Liver (tissue), 9 donors: ENCODE measurements around the gene TRABD. TPM values are rescaled to one million over a fixed set of nuclear protein-coding genes. Genes with fewer than 3 reads are reported as not detected.

Experiments
- DNase-seq: peaks from one replicate; pipeline ENCODE4 v3.0.0-alpha.2; 2017; ENCODE audit warnings: low spot score
- H3K27ac ChIP-seq, 2 donors: one replicate each; pipeline ENCODE4 v1.7.0; 2013; ENCODE audit warnings: inconsistent platforms in 2 of 2, low read length in 2 of 2, control low read depth in 1 of 2, low read depth in 1 of 2, mild to moderate bottlenecking in 1 of 2
- H3K27me3 ChIP-seq, 4 donors: one replicate each; pipeline versions ENCODE4 v1.6.1 to v1.7.0; 2013; ENCODE audit warnings: low read length in 3 of 4, inconsistent platforms in 1 of 4, mild to moderate bottlenecking in 1 of 4, moderate library complexity in 1 of 4; ENCODE audit not compliant: control insufficient read depth in 4 of 4, insufficient read depth in 4 of 4
- H3K36me3 ChIP-seq, 4 donors: one replicate each; pipeline versions ENCODE4 v1.6.1 to v1.7.0; 2013; ENCODE audit warnings: low read length in 3 of 4, mild to moderate bottlenecking in 3 of 4, low read depth in 1 of 4, moderate library complexity in 1 of 4; ENCODE audit not compliant: control insufficient read depth in 4 of 4, insufficient read depth in 3 of 4
- H3K4me1 ChIP-seq, 4 donors: one replicate each; pipeline versions ENCODE4 v1.6.1 to v1.7.0; 2013; ENCODE audit warnings: low read length in 3 of 4, mild to moderate bottlenecking in 3 of 4, moderate library complexity in 1 of 4; ENCODE audit not compliant: control insufficient read depth in 4 of 4, insufficient read depth in 4 of 4
- H3K4me3 ChIP-seq, 3 donors: one replicate each; pipeline versions ENCODE4 v1.6.1 to v1.7.0; 2013; ENCODE audit warnings: low read length in 3 of 3, control low read depth in 1 of 3, low read depth in 1 of 3, mild to moderate bottlenecking in 1 of 3
- H3K9ac ChIP-seq, 2 donors: one replicate each; pipeline ENCODE4 v1.7.0; 2013; ENCODE audit warnings: low read length in 2 of 2, mild to moderate bottlenecking in 2 of 2, moderate library complexity in 2 of 2, control low read depth in 1 of 2, low read depth in 1 of 2
- H3K9me3 ChIP-seq, 4 donors: one replicate each; pipeline versions ENCODE4 v1.6.1 to v1.7.0; 2013; ENCODE audit warnings: low read length in 3 of 4; ENCODE audit not compliant: control insufficient read depth in 4 of 4
- EGR1 ChIP-seq, 2 donors: IDR thresholded peaks; 2 replicates each; pipeline ENCODE4 v1.6.1; 2016 to 2018; ENCODE audit warnings: antibody characterized with exemption in 2 of 2, low read depth in 2 of 2
- FOXA1 ChIP-seq: IDR thresholded peaks from 2 replicates; pipeline ENCODE4 v1.6.1; 2016; ENCODE audit warnings: antibody characterized with exemption
- GABPA ChIP-seq, 2 donors: IDR thresholded peaks in 1 of 2; conservative IDR thresholded peaks in 1 of 2; 2 replicates each; pipeline ENCODE4 v1.6.1; 2016; ENCODE audit warnings: antibody characterized with exemption in 2 of 2, mild to moderate bottlenecking in 1 of 2, moderate library complexity in 1 of 2
- HNF4A ChIP-seq, 2 donors: conservative IDR thresholded peaks; 2 replicates each; pipeline ENCODE4 v1.6.1; 2016; ENCODE audit warnings: antibody characterized with exemption in 2 of 2, mild to moderate bottlenecking in 2 of 2
- JUND ChIP-seq, 2 donors: IDR thresholded peaks; 2 replicates each; pipeline ENCODE4 v1.6.1; 2016; ENCODE audit warnings: antibody characterized with exemption in 2 of 2
- MAX ChIP-seq: IDR thresholded peaks from 2 replicates; pipeline ENCODE4 v1.6.1; 2016; ENCODE audit warnings: antibody characterized with exemption
- NR2F2 ChIP-seq: IDR thresholded peaks from 2 replicates; pipeline ENCODE4 v1.6.1; 2016; ENCODE audit warnings: antibody characterized with exemption
- RAD21 ChIP-seq, 2 donors: IDR thresholded peaks; 2 replicates each; pipeline ENCODE4 v1.6.1; 2016; ENCODE audit warnings: antibody characterized with exemption in 2 of 2, mild to moderate bottlenecking in 2 of 2
- RXRA ChIP-seq, 2 donors: IDR thresholded peaks; 2 replicates each; pipeline ENCODE4 v1.6.1; 2017 to 2018; ENCODE audit warnings: antibody characterized with exemption in 2 of 2, mild to moderate bottlenecking in 1 of 2
- SP1 ChIP-seq: IDR thresholded peaks from 2 replicates; pipeline ENCODE4 v1.6.1; 2018; ENCODE audit warnings: antibody characterized with exemption, mild to moderate bottlenecking
- TAF1 ChIP-seq: conservative IDR thresholded peaks from 2 replicates; pipeline ENCODE4 v1.6.1; 2016; ENCODE audit warnings: antibody characterized with exemption, mild to moderate bottlenecking
- YY1 ChIP-seq: IDR thresholded peaks from 2 replicates; pipeline ENCODE4 v1.6.1; 2016; ENCODE audit warnings: antibody characterized with exemption, mild to moderate bottlenecking
- ZBTB33 ChIP-seq: IDR thresholded peaks from 2 replicates; pipeline ENCODE4 v1.6.1; 2016; ENCODE audit warnings: antibody characterized with exemption
- WGBS: extraction: QIAGEN DNeasy Blood & Tissue Kit; methylation state at CpG from one replicate; pipeline ENCODE4 v1.1.7; 2013; 5-methylcytosine and 5-hydroxymethylcytosine counted together
- polyA plus RNA-seq, 2 donors: library from polyadenylated mRNA; stranded (reverse) in 1 of 2; unstranded in 1 of 2; fragments of 200-250 nt in 1 of 2; fragments of >200 nt in 1 of 2; fragmentation: Nextera tagmentation in 1 of 2; extraction: Ambion mirVana in 1 of 2; gene quantifications; one replicate each; pipeline versions ENCODE4 v1.2.1 to v1.2.3, GENCODE V29; 2013 to 2015
- total RNA-seq, 2 donors: library from RNA; depleted of rRNA; stranded (reverse); fragments of >200 nt; gene quantifications; one replicate each; pipeline ENCODE4 v1.2.3, GENCODE V29; 2014
- TF ChIP-seq, protein P1 (sequence below): IDR thresholded peaks from 2 replicates; pipeline ENCODE4 v1.6.1; 2016; ENCODE audit warnings: antibody characterized with exemption, mild to moderate bottlenecking
- TF ChIP-seq, protein P2 (sequence below): IDR thresholded peaks from 2 replicates; pipeline ENCODE4 v1.6.1; 2016; ENCODE audit warnings: antibody characterized with exemption
- TF ChIP-seq, protein P3 (sequence below): fragments of 150-350 bp; IDR thresholded peaks from 2 replicates; pipeline ENCODE4 v1.5.1; 2017; ENCODE audit warnings: improper control_type of control experiment, low read depth, low read length; ENCODE audit not compliant: missing input control
- donor health status: healthy.
- donor health status: healthy.
- donor health status: healthy.
- donor health status: healthy.
- donor health status: healthy.

TRABD gene
- total and polyA plus RNA-seq, 4 donors, result 10.5 to 29.7 (median 16.4) TPM

- Histone ChIP-seq H3K9me3 (no peaks in the 10 kb centered on the region), H3K4me1 (peaks cover 0 to 5% (median under 1%) of the 10 kb centered on the region in 4 donors), H3K9ac (no peak overlapping the region), H3K4me3 (no peak overlapping the region), H3K27me3 (no peaks in the 10 kb centered on the region), H3K27ac (no peak overlapping the region), H3K36me3 (peaks cover 5 to 28% (median 7%) of the 10 kb centered on the region in 4 donors)
- WGBS, result 95% methylated on average over 18 of the region's 18 CpGs
- no peak for DNase-seq
- TF ChIP-seq RXRA (IDR thresholded peaks at IDR 0.05) (no peak), JUND (IDR thresholded peaks at IDR 0.05) (no peak), YY1 (no peak), SP1 (no peak), RAD21 (IDR thresholded peaks at IDR 0.05) (no peak), EGR1 (IDR thresholded peaks at IDR 0.05; ENCODE audit: low read depth in 2 of 2) (no peak), NR2F2 (no peak), ZBTB33 (no peak), TAF1 (no peak), FOXA1 (no peak), MAX (no peak), GABPA (IDR thresholded peaks at IDR 0.05 in 1 of 2, conservative IDR thresholded peaks at IDR 0.05 in 1 of 2) (no peak), HNF4A (conservative IDR thresholded peaks at IDR 0.05) (no peak)
- TF ChIP-seq, protein P1, sequence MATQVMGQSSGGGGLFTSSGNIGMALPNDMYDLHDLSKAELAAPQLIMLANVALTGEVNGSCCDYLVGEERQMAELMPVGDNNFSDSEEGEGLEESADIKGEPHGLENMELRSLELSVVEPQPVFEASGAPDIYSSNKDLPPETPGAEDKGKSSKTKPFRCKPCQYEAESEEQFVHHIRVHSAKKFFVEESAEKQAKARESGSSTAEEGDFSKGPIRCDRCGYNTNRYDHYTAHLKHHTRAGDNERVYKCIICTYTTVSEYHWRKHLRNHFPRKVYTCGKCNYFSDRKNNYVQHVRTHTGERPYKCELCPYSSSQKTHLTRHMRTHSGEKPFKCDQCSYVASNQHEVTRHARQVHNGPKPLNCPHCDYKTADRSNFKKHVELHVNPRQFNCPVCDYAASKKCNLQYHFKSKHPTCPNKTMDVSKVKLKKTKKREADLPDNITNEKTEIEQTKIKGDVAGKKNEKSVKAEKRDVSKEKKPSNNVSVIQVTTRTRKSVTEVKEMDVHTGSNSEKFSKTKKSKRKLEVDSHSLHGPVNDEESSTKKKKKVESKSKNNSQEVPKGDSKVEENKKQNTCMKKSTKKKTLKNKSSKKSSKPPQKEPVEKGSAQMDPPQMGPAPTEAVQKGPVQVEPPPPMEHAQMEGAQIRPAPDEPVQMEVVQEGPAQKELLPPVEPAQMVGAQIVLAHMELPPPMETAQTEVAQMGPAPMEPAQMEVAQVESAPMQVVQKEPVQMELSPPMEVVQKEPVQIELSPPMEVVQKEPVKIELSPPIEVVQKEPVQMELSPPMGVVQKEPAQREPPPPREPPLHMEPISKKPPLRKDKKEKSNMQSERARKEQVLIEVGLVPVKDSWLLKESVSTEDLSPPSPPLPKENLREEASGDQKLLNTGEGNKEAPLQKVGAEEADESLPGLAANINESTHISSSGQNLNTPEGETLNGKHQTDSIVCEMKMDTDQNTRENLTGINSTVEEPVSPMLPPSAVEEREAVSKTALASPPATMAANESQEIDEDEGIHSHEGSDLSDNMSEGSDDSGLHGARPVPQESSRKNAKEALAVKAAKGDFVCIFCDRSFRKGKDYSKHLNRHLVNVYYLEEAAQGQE, result no peak
- TF ChIP-seq, protein P2, sequence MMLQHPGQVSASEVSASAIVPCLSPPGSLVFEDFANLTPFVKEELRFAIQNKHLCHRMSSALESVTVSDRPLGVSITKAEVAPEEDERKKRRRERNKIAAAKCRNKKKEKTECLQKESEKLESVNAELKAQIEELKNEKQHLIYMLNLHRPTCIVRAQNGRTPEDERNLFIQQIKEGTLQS, result no peak
- TF ChIP-seq, protein P3, sequence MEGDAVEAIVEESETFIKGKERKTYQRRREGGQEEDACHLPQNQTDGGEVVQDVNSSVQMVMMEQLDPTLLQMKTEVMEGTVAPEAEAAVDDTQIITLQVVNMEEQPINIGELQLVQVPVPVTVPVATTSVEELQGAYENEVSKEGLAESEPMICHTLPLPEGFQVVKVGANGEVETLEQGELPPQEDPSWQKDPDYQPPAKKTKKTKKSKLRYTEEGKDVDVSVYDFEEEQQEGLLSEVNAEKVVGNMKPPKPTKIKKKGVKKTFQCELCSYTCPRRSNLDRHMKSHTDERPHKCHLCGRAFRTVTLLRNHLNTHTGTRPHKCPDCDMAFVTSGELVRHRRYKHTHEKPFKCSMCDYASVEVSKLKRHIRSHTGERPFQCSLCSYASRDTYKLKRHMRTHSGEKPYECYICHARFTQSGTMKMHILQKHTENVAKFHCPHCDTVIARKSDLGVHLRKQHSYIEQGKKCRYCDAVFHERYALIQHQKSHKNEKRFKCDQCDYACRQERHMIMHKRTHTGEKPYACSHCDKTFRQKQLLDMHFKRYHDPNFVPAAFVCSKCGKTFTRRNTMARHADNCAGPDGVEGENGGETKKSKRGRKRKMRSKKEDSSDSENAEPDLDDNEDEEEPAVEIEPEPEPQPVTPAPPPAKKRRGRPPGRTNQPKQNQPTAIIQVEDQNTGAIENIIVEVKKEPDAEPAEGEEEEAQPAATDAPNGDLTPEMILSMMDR, result no peak
These were observed 47.5 kb downstream of the TRABD start for GRCh38 chr22:50233223-50233622.
